ENCODE data around the gene CC2D1B.
A peak's percentile ranks its signal among the peaks of the same experiment; 100 is the strongest.

The CC2D1B gene

DNA sequence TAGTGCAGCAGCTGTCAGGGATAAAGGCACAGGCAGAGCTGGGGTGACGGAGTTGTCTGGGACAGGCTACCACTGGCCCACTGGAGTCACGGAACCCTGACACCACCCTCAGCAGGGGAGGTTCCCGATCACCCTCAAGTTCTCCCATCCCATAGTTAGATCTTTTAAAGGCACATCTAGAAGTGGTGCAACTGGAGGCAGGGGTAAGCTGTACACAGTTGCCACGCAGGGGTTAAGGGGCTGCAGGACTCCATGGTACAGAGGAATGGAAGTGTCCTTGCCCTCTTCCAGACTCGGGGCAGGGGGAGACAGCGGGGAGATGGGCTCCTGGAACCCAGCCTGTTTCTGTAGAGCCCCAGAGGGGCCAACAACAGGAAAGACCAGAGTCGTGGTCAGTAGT lies 13.3 kb downstream of the CC2D1B start:
- in situ Hi-C loops (cut with MboI; ENCODE audit: low pct_unique_long_range_greater_than_20kb, low sequenced_read_pairs, unreplicated experiment), result no loop called here
- TF ChIP-seq, protein P1, sequence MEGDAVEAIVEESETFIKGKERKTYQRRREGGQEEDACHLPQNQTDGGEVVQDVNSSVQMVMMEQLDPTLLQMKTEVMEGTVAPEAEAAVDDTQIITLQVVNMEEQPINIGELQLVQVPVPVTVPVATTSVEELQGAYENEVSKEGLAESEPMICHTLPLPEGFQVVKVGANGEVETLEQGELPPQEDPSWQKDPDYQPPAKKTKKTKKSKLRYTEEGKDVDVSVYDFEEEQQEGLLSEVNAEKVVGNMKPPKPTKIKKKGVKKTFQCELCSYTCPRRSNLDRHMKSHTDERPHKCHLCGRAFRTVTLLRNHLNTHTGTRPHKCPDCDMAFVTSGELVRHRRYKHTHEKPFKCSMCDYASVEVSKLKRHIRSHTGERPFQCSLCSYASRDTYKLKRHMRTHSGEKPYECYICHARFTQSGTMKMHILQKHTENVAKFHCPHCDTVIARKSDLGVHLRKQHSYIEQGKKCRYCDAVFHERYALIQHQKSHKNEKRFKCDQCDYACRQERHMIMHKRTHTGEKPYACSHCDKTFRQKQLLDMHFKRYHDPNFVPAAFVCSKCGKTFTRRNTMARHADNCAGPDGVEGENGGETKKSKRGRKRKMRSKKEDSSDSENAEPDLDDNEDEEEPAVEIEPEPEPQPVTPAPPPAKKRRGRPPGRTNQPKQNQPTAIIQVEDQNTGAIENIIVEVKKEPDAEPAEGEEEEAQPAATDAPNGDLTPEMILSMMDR (IDR thresholded peaks at IDR 0.05; ENCODE audit: extremely low read depth, insufficient read depth, missing control alignments), result no peak
- DNase-seq (ENCODE audit: low spot score), result no peak

DNA sequence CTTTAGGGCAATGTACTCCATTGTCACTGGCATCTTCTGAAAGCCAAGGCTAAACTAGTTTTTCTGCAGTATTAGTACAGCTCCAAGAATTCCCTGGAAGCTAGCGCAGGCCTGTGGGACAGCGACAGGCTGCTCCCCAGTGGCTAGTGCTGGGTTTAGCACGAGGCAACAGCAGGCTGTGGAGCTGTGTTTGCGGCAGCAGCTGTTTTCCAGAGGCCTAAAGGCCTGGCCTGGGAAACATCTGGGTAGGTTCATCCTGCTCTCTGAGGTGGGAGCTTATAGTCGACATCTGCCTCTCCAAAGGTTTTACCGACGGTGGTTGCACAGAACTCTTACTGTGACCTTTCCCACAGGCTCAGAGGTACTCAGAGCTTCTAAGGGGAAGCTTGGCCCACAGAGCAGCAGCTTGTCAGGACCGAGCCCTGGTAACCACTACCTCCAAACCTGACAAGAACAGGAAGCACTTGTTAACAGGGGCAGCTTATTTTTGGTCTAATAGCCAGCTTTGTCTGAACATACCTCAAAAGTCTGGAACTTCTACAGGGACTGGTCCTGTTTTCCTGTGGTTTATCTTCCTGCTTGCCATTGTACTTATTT lies 17.2 kb downstream of the CC2D1B start:
- TF ChIP-seq, protein P1 (IDR thresholded peaks at IDR 0.05; ENCODE audit: extremely low read depth, insufficient read depth, missing control alignments), result peak; percentile 16
- in situ Hi-C loops (cut with MboI; ENCODE audit: low pct_unique_long_range_greater_than_20kb, low sequenced_read_pairs, unreplicated experiment), result no loop called here
- no peak for DNase-seq (ENCODE audit: low spot score)

DNA sequence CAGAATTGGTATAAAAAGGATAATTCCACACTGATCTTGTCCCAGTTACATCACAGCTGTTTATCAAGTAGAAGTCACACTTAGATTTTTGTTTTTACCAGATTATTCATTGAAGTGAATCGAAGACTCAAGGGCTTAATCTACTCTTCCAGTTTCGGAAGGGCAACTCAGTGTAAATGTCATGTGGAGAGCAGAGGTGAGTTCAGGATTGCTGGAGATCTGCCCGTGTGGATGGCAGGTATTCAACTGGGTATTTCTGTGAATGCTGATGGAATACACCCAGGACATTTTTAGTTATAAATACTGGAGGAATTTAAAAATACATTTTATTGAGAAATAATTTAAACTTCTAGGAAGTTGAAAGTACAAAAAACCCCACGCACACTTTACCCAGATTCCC lies 19.4 kb downstream of the CC2D1B start:
- in situ Hi-C loops (cut with MboI; ENCODE audit: low pct_unique_long_range_greater_than_20kb, low sequenced_read_pairs, unreplicated experiment), result no loop called here
- TF ChIP-seq, protein P1 (IDR thresholded peaks at IDR 0.05; ENCODE audit: extremely low read depth, insufficient read depth, missing control alignments), result no peak

DNA sequence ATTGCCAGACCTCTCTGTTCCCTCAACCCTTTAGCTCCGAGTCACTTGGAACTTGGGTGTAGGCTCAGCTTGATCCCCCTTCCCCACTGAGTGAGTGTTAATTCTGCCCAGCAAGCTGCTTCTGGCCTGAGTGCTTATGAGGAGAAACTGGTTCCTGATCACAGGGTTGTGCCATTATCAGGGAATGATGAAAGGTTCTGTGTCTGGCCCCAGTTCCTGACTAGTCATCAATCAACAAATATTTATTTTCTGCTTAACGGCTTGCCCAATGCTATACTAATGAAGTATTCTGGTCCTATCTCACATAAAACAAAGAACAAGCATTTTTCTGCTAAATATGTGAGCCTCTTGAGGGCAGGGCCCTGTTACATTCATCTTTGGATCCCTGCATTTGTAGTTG lies 20.8 kb downstream of the CC2D1B start:
- TF ChIP-seq, protein P1 (IDR thresholded peaks at IDR 0.05; ENCODE audit: extremely low read depth, insufficient read depth, missing control alignments), result no peak
- no peak for DNase-seq (ENCODE audit: low spot score)
- in situ Hi-C loops (cut with MboI; ENCODE audit: low pct_unique_long_range_greater_than_20kb, low sequenced_read_pairs, unreplicated experiment), result no loop called here

More for the DNA sequence above, 19.4 kb downstream of the CC2D1B start:
- DNase-seq (ENCODE audit: low spot score), result no peak

DNA sequence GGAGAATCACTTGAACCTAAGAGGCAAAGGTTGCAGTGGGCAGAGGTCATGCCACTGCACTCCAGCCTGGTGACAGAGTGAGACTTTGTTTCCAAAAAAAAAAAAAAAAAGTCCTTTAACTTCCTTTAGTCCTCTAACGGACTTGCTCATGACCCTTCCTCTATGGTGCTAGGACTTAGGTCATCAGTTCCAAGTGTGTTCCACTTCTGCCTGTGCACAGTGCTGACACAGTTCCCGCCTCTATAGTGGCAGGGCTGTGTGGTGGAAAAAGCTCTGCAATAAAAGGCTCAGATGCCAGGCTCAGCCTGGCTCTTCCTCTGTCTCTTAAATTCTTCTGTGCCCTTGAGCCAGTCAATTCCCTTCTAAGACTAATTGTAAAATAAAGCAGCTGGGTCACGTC lies 22.0 kb downstream of the CC2D1B start:
- TF ChIP-seq, protein P1 (IDR thresholded peaks at IDR 0.05; ENCODE audit: extremely low read depth, insufficient read depth, missing control alignments), result no peak
- in situ Hi-C loops (cut with MboI; ENCODE audit: low pct_unique_long_range_greater_than_20kb, low sequenced_read_pairs, unreplicated experiment), result no loop called here
- no peak for DNase-seq (ENCODE audit: low spot score)

DNA sequence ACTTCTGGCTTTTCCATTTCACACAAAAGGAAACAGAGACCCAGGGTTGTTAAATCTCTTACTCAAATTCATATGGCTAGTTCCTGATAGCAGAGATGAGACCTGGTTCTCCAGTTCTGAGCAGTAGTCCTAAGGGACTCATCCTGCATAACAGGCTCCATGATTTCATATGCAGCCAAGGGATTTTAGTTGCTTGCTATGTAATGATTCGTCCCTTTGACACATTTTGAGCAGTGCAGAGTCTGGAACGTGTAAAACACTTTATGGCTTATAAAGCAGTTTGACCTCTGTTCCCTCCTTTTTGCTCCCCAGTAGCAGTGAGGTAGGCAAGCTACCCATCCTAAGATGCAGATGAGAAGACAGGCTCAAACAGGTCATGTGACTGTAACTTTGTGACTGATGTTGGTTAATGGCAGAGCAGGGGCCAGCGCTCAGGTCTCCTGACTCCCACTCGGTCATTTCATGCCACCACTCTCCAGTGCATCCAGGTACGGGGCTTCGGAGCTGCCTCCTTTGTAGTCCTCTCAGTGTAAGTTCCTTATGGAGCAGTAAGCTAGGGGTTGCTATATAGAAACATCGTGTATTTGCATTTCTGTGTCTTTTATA lies 24.2 kb downstream of the CC2D1B start:
- DNase-seq (ENCODE audit: low spot score), result no peak
- in situ Hi-C loops (cut with MboI; ENCODE audit: low pct_unique_long_range_greater_than_20kb, low sequenced_read_pairs, unreplicated experiment), result no loop called here
- TF ChIP-seq, protein P1 (IDR thresholded peaks at IDR 0.05; ENCODE audit: extremely low read depth, insufficient read depth, missing control alignments), result no peak

Measured in GM13977 (cell line).